NCI-H2171 (cell line): Measurements from ENCODE around the gene ATG4A.
A peak's percentile ranks its signal among the peaks of the same experiment; 100 is the strongest.

Experiments
- DNase-seq: peaks from one replicate; lab custom pipeline; 2025; lab: John Stamatoyannopoulos, UW

Gene ATG4A

DNA sequence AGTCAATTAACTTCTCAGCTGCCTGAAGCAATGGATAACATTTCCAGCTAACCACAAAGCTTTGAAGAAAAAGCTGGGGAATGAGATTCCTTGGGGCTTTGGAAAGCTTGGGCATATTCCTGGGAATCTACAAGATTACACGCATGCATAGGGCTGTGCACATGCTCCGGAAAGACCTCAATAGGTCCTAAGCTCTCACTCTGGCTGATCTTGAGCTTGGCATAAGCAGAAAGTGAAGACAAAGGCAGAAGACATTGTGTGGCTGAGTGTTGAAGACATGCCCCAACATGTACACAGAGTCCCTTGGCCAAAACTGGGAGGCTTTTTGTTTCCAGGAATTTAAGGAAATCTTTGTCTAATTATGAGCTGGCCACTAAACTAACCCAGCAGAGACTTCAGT lies 31.2 kb downstream of the ATG4A start:
- no peak for DNase-seq

GRCh38 chrX:108123591-108124366 lies 32.2 kb downstream of the ATG4A start:
- DNase-seq, result no peak

GRCh38 chrX:108126661-108127060 lies 35.1 kb downstream of the ATG4A start:
- no peak for DNase-seq

DNA sequence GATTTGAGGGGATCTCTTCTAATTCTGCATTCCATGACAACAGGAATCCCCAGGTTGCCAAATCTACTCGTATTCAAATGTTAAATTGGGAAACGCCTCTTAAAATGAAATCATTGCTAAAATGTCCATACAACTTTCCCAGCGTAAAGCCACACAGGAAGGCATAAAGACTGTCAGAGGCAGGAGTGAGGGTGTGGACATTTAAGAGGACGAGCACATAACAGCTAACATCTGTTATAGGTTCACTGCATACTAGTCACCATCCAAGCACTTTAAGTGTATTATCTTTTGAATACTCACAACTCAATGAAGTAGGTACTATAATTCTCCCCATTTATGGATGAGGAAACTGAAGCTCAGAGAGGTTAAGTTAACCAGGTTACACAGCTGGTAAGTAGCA lies 35.6 kb downstream of the ATG4A start:
- no peak for DNase-seq

DNA sequence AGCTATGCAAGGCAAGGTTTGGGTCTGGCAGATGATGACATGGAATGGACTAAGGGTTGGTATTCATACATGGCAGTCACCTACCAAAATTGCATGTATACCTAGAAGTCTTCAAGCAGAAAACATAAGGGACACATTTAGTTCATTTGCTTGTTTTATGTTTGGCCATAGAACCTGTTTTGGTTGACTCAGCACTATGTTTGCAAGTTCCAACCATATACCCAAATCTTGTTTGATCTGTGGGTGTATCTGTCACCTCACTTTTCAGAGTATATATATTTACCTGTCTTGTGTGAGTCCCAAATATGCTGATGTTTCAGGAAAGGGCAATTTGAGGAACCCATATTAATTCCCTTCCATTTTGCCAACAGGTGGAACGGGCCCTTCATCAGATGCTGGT lies 39.3 kb downstream of the ATG4A start:
- no peak for DNase-seq

- no peak for DNase-seq
Measured at GRCh38 chrX:108131471-108131870, 39.9 kb downstream of the ATG4A start.

DNA sequence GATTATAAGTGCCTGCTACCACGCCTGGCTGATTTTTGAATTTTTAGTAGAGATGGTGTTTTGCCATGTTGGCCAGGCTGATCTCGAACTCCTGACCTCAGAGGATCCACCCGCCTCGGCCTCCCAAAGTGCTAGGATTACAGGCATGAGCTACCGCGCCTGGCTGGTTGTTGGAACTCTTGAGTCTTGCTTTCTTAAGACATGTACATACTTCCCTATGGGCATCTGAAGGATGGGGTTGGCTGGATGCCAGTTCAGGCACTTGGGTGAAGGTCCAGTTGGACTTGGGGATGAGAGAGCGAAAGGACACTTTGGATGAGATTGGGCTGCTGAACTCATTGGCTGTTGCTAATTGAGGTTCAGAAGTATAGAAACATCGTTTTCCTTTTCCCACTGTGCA lies 40.5 kb downstream of the ATG4A start:
- no peak for DNase-seq

- no peak for DNase-seq
Measured at GRCh38 chrX:108132876-108133275, 41.3 kb downstream of the ATG4A start.

DNA sequence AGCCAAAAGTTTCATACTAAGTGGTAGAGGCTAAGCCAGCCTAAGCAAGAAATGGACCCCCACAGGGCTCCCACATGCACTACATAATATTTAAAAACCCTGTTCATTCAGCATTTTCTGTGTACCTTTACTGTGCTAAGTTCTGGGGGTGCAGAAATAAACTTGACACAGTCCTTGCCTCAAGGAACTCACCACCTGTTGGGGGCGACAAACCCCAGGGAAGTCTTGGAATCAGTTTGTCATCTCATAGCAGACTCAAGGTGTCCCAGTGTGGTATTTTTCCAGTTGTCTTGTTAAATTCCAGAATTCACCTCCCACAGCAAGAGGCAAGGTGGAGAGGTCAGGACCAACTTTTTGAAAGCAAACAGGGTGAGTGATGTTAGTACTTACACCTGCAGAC lies 43.1 kb downstream of the ATG4A start:
- DNase-seq, result no peak

DNA sequence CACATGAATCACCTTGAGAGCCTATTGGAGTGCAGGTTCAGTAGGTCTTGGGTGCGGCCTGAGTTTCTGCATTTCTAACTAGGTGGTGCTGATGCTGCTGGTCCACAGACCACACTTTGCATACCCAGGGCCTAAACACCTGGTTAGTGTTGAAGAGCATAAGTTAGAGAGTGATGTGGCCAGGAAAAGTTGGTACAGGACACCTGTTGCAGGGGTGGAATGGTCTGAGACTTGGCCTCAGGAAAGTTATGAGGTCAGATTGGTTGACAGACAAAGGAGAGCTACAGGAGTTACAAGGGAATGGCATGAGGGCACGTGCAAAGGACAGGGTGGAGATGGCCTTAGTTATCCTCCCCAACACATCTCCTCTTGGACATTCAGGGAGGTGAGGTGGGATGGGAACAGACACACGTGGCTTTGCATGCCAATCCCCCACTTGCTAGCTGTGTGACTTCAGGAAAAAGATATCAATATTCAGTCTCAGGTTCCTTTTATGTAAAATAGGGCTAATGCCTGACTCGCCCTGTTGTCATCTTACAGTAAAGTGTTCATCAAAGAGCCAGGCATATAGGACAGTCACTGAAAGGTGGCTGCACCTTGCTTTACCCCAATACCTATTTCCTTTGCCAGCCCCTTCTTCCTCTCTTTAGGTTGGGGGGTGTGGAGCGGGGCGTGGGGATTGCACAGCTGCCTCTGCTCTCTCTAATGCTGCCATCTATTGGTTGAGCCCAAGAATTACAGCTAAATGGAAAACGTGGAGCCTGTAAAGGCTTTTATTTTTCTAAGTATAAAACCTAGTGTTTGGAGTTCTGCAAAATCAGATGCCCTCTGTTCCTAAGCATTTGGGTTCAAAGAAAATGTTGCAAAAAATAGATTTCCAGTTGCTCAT lies 47.5 kb downstream of the ATG4A start:
- no peak for DNase-seq

- no peak for DNase-seq
Measured at GRCh38 chrX:108148524-108148923, 56.9 kb downstream of the ATG4A start.

DNA sequence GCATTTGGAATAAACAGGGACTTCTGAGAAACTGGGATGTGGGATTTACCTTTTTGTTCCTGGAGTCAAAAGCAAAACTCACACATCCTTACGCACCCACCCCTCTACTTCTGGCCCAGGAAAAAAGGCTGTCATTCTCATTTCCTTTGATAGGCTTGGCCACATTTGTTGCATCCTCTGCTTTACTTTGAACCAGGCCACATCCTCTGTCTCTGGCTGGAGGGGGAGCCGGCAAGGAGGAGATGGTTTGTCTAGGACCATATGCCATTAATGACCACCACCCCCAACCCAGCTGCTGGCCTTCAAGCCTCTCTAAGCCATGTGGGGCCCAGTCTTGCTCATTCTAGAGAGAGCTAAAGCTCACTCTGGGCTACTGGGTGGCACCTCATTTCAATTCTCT lies 64.5 kb downstream of the ATG4A start:
- DNase-seq, result no peak

GRCh38 chrX:108156934-108157466 lies 65.4 kb downstream of the ATG4A start:
- no peak for DNase-seq

- no peak for DNase-seq
Measured at GRCh38 chrX:108157628-108158027, 66.0 kb downstream of the ATG4A start.

DNA sequence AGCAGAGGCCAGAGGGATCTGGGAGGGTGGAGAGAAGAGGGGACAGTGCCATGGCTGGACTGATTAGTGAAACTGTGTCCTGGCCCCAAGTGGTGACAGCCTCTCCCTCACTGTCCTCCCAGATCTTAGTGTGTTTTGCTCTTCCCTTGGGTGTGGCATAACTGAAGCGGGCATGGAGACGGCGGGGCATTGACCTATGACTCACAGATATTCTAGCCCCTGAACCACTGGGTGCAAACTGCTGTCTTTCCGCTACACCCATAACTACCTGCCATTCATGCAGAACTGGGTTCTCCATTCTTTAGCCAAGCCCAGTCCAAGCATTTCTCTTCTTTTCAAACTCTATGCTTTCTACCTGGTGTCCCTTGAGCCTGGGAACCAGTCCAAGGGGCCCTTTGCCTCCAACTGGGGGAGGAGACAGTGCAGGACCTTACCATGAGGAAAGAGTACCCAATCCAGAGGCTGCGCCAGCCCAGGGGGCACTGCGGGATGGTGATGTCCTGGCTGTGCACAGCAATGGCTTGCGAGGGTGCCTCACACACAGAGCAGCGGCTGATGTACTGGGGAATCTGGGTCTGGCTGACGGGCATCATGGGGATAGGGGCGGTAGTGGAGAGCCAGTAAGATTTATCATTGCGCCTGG lies 67.6 kb downstream of the ATG4A start:
- no peak for DNase-seq

DNA sequence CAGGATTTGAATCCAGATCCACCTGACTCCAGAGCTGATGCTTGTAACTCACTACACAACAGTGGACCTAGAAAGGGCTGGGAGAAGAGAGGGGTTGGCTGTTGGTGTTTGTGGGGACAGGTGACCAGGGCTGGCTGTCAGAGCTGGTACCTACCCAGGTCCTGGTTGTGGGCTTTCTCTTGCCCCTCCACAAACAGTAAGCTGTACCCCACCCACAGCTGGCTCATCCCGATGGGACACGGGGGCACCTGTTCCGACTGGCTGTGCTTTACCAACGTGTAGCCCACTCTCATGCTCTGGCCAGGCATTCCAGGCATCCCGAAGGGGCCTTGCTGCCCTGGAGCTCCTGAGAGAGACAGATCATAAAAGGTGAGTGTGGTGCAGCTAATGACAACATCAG lies 68.7 kb downstream of the ATG4A start:
- DNase-seq, result no peak

GRCh38 chrX:108162265-108162664 lies 70.7 kb downstream of the ATG4A start:
- no peak for DNase-seq

DNA sequence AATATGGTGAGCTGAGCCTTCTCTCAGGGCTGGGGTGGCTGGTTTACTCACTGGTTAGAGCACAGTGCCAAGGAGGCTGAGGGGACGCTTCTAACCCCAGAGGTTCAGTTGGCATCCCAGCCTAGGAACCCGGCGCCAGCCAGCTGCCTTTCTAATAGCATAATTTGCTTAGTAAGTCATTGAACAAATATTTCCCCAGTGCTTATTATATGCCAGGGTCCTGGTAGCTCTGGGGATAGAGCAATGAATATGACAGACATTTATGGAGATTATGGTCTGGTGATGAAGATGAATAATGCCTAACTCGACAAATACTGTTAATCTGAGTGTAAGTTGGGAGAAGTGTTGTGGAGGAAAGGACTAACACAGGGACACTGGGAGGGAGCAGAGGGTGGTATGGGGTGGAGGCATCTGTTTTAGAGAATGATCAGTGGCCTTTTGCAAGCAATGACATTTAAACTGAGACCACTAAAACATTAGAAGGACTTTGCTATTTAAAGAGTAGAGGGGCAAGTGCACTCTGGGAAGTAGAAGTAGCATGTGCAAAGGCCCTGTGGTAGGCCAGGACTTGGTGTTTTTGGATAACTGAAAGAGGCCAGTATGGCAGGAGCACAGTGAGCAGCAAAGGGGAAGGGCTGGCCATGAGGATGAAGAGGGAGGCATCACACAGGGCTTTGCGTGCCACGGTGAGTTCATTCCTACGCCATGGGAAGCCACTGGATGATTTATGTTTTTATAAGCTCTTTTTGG lies 71.9 kb downstream of the ATG4A start:
- DNase-seq, result no peak

GRCh38 chrX:108165383-108166111 lies 74.0 kb downstream of the ATG4A start:
- DNase-seq, result peak; percentile 10

- no peak for DNase-seq
Measured at GRCh38 chrX:108167211-108167872, 75.8 kb downstream of the ATG4A start.
